Testis (tissue), 3 donors: ENCODE measurements around the gene ZSWIM5. TPM values are rescaled to one million over a fixed set of nuclear protein-coding genes. Genes with fewer than 3 reads are reported as not detected.

Source experiments
- DNase-seq: peaks from one replicate; pipeline ENCODE4 v3.0.0-alpha.2; 2019
- H3K27ac ChIP-seq, 2 donors: fragments of 200-600 bp; sonication (generic); one replicate each; pipeline ENCODE4 v1.5.1; 2019
- H3K27me3 ChIP-seq: fragments of 200-600 bp; sonication (generic); one replicate; pipeline ENCODE4 v1.5.1; 2019
- H3K36me3 ChIP-seq: fragments of 200-600 bp; sonication (generic); one replicate; pipeline ENCODE4 v1.5.1; 2017; ENCODE audit warnings: low read depth; ENCODE audit errors: missing control alignments
- H3K4me1 ChIP-seq: fragments of 200-600 bp; sonication (generic); one replicate; pipeline ENCODE4 v1.5.1; 2019
- H3K4me3 ChIP-seq, 2 donors: fragments of 200-600 bp; sonication (generic); one replicate each; pipeline ENCODE4 v1.5.1; 2017 to 2019
- H3K9me3 ChIP-seq: fragments of 200-600 bp; sonication (generic); one replicate; pipeline ENCODE4 v1.5.1; 2017
- CTCF ChIP-seq, 3 experiments: fragments of 450-650 bp in 2 of 3; fragments of 200-600 bp in 1 of 3; sonication (generic) in 1 of 3; IDR thresholded peaks; one replicate each; pipeline ENCODE4 v1.5.1; 2016 to 2019; ENCODE audit warnings: antibody characterized with exemption in 3 of 3, mild to moderate bottlenecking in 2 of 3, moderate library complexity in 1 of 3
- POLR2A ChIP-seq: fragments of 450-650 bp; IDR thresholded peaks from one replicate; pipeline ENCODE4 v1.6.1; 2017; ENCODE audit warnings: antibody characterized with exemption, mild to moderate bottlenecking, moderate library complexity
- WGBS, 2 donors: methylation state at CpG; one replicate each; pipeline ENCODE4 v1.1.5; 2018; 5-methylcytosine and 5-hydroxymethylcytosine counted together
- intact Hi-C: fragments of 100-400 bp; cut with DNase I; formaldehyde crosslinking; loops from one replicate; pipeline ENCODE4 v1.15.1; 2023; ENCODE audit warnings: low total_unique reads
- polyA plus RNA-seq: library from polyadenylated mRNA; stranded (reverse); fragments of 350-450 nt; fragmentation: Illumina TruSeq; extraction: RNeasy Lipid Tissue Mini Kit (QIAGEN cat#74804); gene quantifications from one replicate; pipeline ENCODE4 v1.2.3, GENCODE V29; 2014; ENCODE audit warnings: low read depth, low replicate concordance; ENCODE audit not compliant: insufficient read depth
- total RNA-seq, 2 donors: library from RNA; depleted of rRNA; stranded (reverse); fragments of >200 nt; gene quantifications; one replicate each; pipeline ENCODE4 v1.2.3, GENCODE V29; 2016

ZSWIM5 gene
- total and polyA plus RNA-seq, 3 donors from 2014 or later, result 8.8 to 19.5 (median 13.7) TPM

GRCh38 chr1:45010855-45011811 is 195.3 kb downstream of the ZSWIM5 start, which contains the start of gene HECTD3:
TSS of gene HECTD3 (minus strand) at chr1:45011324. CDS start at chr1:45011257, 67 bp downstream.
- Histone ChIP-seq H3K9me3 (no peaks in the 10 kb centered on the region), H3K27ac (peak within 1 kb of the TSS; percentile 62 to 69), H3K27me3 (no peaks in the 10 kb centered on the region), H3K36me3 (no peaks in the 10 kb centered on the region), H3K4me3 (peak within 1 kb of the TSS; percentile 93 to 97), H3K4me1 (peaks cover 34% of the 10 kb centered on the region)
- DNase-seq, result peak; percentile 95
- intact Hi-C loops, result loop anchor here (5.0 to 10.0 kb wide), 3 partner anchors 176 to 494 kb away; partner anchors contain the start of genes CCDC163 and MMACHC
- TF ChIP-seq POLR2A, result no peak
- WGBS, 2 donors, result 1% methylated on average over 13 to 56 of the region's 62 CpGs

- no peak for DNase-seq
- intact Hi-C loops, result loop anchor here (5.0 to 10.0 kb wide), 3 partner anchors 175 to 495 kb away; partner anchors contain the start of genes CCDC163 and MMACHC
- no peaks in the 10 kb centered on the region for H3K36me3 ChIP-seq
Observed at GRCh38 chr1:45009956-45010854, 196.2 kb downstream of the ZSWIM5 start.

GRCh38 chr1:45009296-45009865 is 197.0 kb downstream of the ZSWIM5 start:
- intact Hi-C loops, result no loop called here

More at GRCh38 chr1:45009956-45010854, 196.2 kb downstream of the ZSWIM5 start:
- Histone ChIP-seq H3K4me3 (peak overlapping the region; percentile 93 to 97), H3K27ac (peak overlapping the region; percentile 52 to 62), H3K9me3 (no peaks in the 10 kb centered on the region), H3K27me3 (no peaks in the 10 kb centered on the region), H3K4me1 (peaks cover 34% of the 10 kb centered on the region)
- WGBS, 2 donors, result 12 to 14% methylated on average over 16 to 34 of the region's 41 CpGs
- TF ChIP-seq POLR2A, result no peak
- no peak for TF ChIP-seq CTCF (IDR thresholded peaks at IDR 0.05)

GRCh38 chr1:45008516-45008915 is 197.9 kb downstream of the ZSWIM5 start:
- TF ChIP-seq POLR2A, result no peak
- TF ChIP-seq CTCF (IDR thresholded peaks at IDR 0.05), result no peak
- Histone ChIP-seq H3K27me3 (no peaks in the 10 kb centered on the region), H3K36me3 (no peaks in the 10 kb centered on the region), H3K27ac (no peak overlapping the region), H3K4me1 (peaks cover 22% of the 10 kb centered on the region), H3K9me3 (no peaks in the 10 kb centered on the region), H3K4me3 (no peak overlapping the region)
- intact Hi-C loops, result no loop called here
- DNase-seq, result no peak
- 88% methylated on average over 9 to 12 of the region's 12 CpGs for WGBS, 2 donors

More at GRCh38 chr1:45009296-45009865, 197.0 kb downstream of the ZSWIM5 start:
- 81 to 89% methylated on average over 11 of the region's 11 CpGs for WGBS, 2 donors
- H3K9me3 ChIP-seq, result no peaks in the 10 kb centered on the region
- H3K27me3 ChIP-seq, result no peaks in the 10 kb centered on the region
- no peak for DNase-seq
- peaks cover 31% of the 10 kb centered on the region for H3K4me1 ChIP-seq
- H3K36me3 ChIP-seq, result no peaks in the 10 kb centered on the region
- TF ChIP-seq POLR2A (no peak), CTCF (IDR thresholded peaks at IDR 0.05) (no peak)
- H3K4me3 ChIP-seq, result no peak overlapping the region
- no peak overlapping the region for H3K27ac ChIP-seq
